Stomach (tissue), 9 donors: Measurements from ENCODE around the gene BLACAT1. TPM values are rescaled to one million over a fixed set of nuclear protein-coding genes. Genes with fewer than 3 reads are reported as not detected.

ENCODE experiments used
- DNase-seq, 2 donors: peaks; one replicate each; pipeline versions ENCODE4 v3.0.0 to v3.0.0-alpha.2; 2013 to 2019
- H3K27ac ChIP-seq, 5 donors: fragments of 200-600 bp in 4 of 5; sonication (generic) in 4 of 5; one replicate each; pipeline ENCODE4 v1.5.1; 2013 to 2019; ENCODE audit warnings: mild to moderate bottlenecking in 1 of 5, moderate library complexity in 1 of 5
- H3K27me3 ChIP-seq, 3 donors: fragments of 200-600 bp; sonication (generic); one replicate each; pipeline ENCODE4 v1.5.1; 2017 to 2019; ENCODE audit warnings: mixed run types in 1 of 3
- H3K36me3 ChIP-seq, 4 donors: fragments of 200-600 bp; sonication (generic); 1 replicate in 3 of 4; 2 replicates in 1 of 4; pipeline ENCODE4 v1.5.1; 2016 to 2019
- H3K4me1 ChIP-seq, 4 donors: fragments of 200-600 bp; sonication (generic); one replicate each; pipeline ENCODE4 v1.5.1; 2016 to 2019
- H3K4me3 ChIP-seq, 4 donors: fragments of 200-600 bp; sonication (generic) in 3 of 4; one replicate each; pipeline ENCODE4 v1.5.1; 2016 to 2019; ENCODE audit warnings: mild to moderate bottlenecking in 1 of 4
- H3K9me3 ChIP-seq, 4 donors: fragments of 200-600 bp; sonication (generic); one replicate each; pipeline ENCODE4 v1.5.1; 2016 to 2019
- CTCF ChIP-seq, 7 experiments: fragments of 450-650 bp in 4 of 7; fragments of 200-600 bp in 3 of 7; sonication (generic) in 3 of 7; IDR thresholded peaks; one replicate each; pipeline ENCODE4 v1.5.1; 2016 to 2019; ENCODE audit warnings: antibody characterized with exemption in 7 of 7, control low read depth in 2 of 7, mild to moderate bottlenecking in 1 of 7
- EP300 ChIP-seq: sonication (generic); formaldehyde crosslinking; IDR thresholded peaks from one replicate; pipeline ENCODE4 v1.6.1; 2017; ENCODE audit warnings: antibody characterized with exemption
- POLR2A ChIP-seq, 4 donors: fragments of 450-650 bp; IDR thresholded peaks; one replicate each; pipeline ENCODE4 v1.6.1; 2016; ENCODE audit warnings: antibody characterized with exemption in 4 of 4, control low read depth in 2 of 4, mild to moderate bottlenecking in 1 of 4, moderate library complexity in 1 of 4
- POLR2AphosphoS5 ChIP-seq, 3 donors: sonication (generic); formaldehyde crosslinking; IDR thresholded peaks; one replicate each; pipeline ENCODE4 v1.6.1; 2016; ENCODE audit warnings: antibody characterized with exemption in 3 of 3
- WGBS, 5 donors: extraction: QIAGEN DNeasy Blood & Tissue Kit in 3 of 5; methylation state at CpG; one replicate each; pipeline versions ENCODE4 v1.1.5 to v1.1.7; 2013 to 2018; 5-methylcytosine and 5-hydroxymethylcytosine counted together
- intact Hi-C: fragments of 100-400 bp; cut with DNase I; formaldehyde crosslinking; loops from one replicate; pipeline ENCODE4 v1.15.1; 2023; ENCODE audit warnings: low total_unique reads
- polyA plus RNA-seq, 3 donors: library from polyadenylated mRNA; stranded (reverse); fragments of 200-250 nt; gene quantifications; one replicate each; pipeline ENCODE4 v1.2.3, GENCODE V29; 2013
- total RNA-seq, 5 donors: library from RNA; depleted of rRNA; stranded (reverse); fragments of >200 nt; gene quantifications; one replicate each; pipeline versions ENCODE4 v1.1.0 to v1.2.3, GENCODE V29; 2014 to 2016
- donor health status: healthy with polysubstance abuse.
- donor health status: Bipolar disorder and iron deficiency.
- donor health status: healthy.

BLACAT1 gene
- total and polyA plus RNA-seq, 8 donors = 0.37 to 0.43 TPM; not detected in 6

- Histone ChIP-seq H3K36me3 (no peaks in the 10 kb centered on the region), H3K27me3 (peaks cover 0 to 28% (median 0%) of the 10 kb centered on the region in 3 donors), H3K9me3 (no peaks in the 10 kb centered on the region), H3K27ac (peak overlapping the region in 4 of 5 donors; percentile 31 to 71 (median 49)), H3K4me3 (no peak overlapping the region), H3K4me1 (peaks cover 17 to 63% (median 30%) of the 10 kb centered on the region in 4 donors)
- peak; percentile 28 to 57 for DNase-seq
- TF ChIP-seq POLR2A (IDR thresholded peaks at IDR 0.05) = no peak
- TF ChIP-seq POLR2AphosphoS5 (IDR thresholded peaks at IDR 0.05) = peak in 1 of 3 donors; percentile 7
- TF ChIP-seq CTCF (IDR thresholded peaks at IDR 0.05) = no peak
- TF ChIP-seq EP300 = no peak
- 44 to 58% (median 50%) methylated on average over 10 to 11 of the region's 11 CpGs for WGBS, 5 donors
- intact Hi-C loops = no loop called here
Observed at GRCh38 chr1:205493241-205494085, 37.6 kb upstream of the BLACAT1 start.

GRCh38 chr1:205492774-205493173 lies 36.9 kb upstream of the BLACAT1 start:
- Histone ChIP-seq H3K4me1 (peaks cover 17 to 58% (median 29%) of the 10 kb centered on the region in 4 donors), H3K4me3 (no peak overlapping the region), H3K27me3 (peaks cover 0 to 33% (median 0%) of the 10 kb centered on the region in 3 donors), H3K27ac (peak overlapping the region in 4 of 5 donors; percentile 31 to 71 (median 49)), H3K9me3 (no peaks in the 10 kb centered on the region), H3K36me3 (no peaks in the 10 kb centered on the region)
- 21 to 53% (median 31%) methylated on average over 6 to 7 of the region's 7 CpGs for whole genome bisulfite sequencing, 5 donors
- DNase-seq = no peak
- no peak for TF ChIP-seq POLR2AphosphoS5 (IDR thresholded peaks at IDR 0.05)
- TF ChIP-seq POLR2A (IDR thresholded peaks at IDR 0.05) = no peak
- no peak for TF ChIP-seq EP300
- no peak for TF ChIP-seq CTCF (IDR thresholded peaks at IDR 0.05)
- intact Hi-C loops = no loop called here

GRCh38 chr1:205492201-205492667 lies 36.4 kb upstream of the BLACAT1 start:
- H3K27me3 ChIP-seq = peaks cover 0 to 35% (median 0%) of the 10 kb centered on the region in 3 donors
- intact Hi-C loops = no loop called here
- TF ChIP-seq POLR2AphosphoS5 (IDR thresholded peaks at IDR 0.05) (no peak), POLR2A (IDR thresholded peaks at IDR 0.05) (no peak), EP300 (no peak), CTCF (IDR thresholded peaks at IDR 0.05) (no peak)
- peaks cover 17 to 54% (median 28%) of the 10 kb centered on the region in 4 donors for H3K4me1 ChIP-seq
- H3K4me3 ChIP-seq = no peak overlapping the region
- 13 to 53% (median 33%) methylated on average over 2 of the region's 2 CpGs for WGBS, 5 donors
- peak overlapping the region in 2 of 5 donors; percentile 66 to 71 for H3K27ac ChIP-seq
- no peak for DNase-seq
- no peaks in the 10 kb centered on the region for H3K9me3 ChIP-seq
- no peaks in the 10 kb centered on the region for H3K36me3 ChIP-seq

- TF ChIP-seq POLR2AphosphoS5 (IDR thresholded peaks at IDR 0.05) = no peak
- no peak for TF ChIP-seq EP300
- H3K36me3 ChIP-seq = no peaks in the 10 kb centered on the region
- peak overlapping the region in 2 of 5 donors; percentile 43 to 46 for H3K27ac ChIP-seq
- WGBS, 5 donors = 56 to 85% (median 62%) methylated on average over 3 to 4 of the region's 4 CpGs
- peaks cover 0 to 35% (median 0%) of the 10 kb centered on the region in 3 donors for H3K27me3 ChIP-seq
- DNase-seq = no peak
- H3K4me3 ChIP-seq = no peak overlapping the region
- intact Hi-C loops = no loop called here
- H3K4me1 ChIP-seq = peaks cover 17 to 54% (median 28%) of the 10 kb centered on the region in 4 donors
- H3K9me3 ChIP-seq = no peaks in the 10 kb centered on the region
Observed at GRCh38 chr1:205491794-205492193, 35.9 kb upstream of the BLACAT1 start.
